GM18505 (cell line): ENCODE data around the gene PPP1R3E.
"Not testable (repeated sequence)": the region's sequence is repeated elsewhere in the genome, so short reads cannot be mapped to it uniquely, and the experiment has no call there.

Experiments
- ATAC-seq: cut with Tn5 transposase; IDR thresholded peaks from one replicate; pipeline ENCODE4 v1.9.1; 2021; ENCODE audit not compliant: unreplicated experiment
- POLR2A ChIP-seq: IDR thresholded peaks from 4 replicates; pipeline ENCODE4 v1.6.1; 2011; ENCODE audit warnings: borderline replicate concordance; ENCODE audit not compliant: insufficient read depth, insufficient read length; ENCODE audit errors: extremely low read depth

The PPP1R3E gene

DNA sequence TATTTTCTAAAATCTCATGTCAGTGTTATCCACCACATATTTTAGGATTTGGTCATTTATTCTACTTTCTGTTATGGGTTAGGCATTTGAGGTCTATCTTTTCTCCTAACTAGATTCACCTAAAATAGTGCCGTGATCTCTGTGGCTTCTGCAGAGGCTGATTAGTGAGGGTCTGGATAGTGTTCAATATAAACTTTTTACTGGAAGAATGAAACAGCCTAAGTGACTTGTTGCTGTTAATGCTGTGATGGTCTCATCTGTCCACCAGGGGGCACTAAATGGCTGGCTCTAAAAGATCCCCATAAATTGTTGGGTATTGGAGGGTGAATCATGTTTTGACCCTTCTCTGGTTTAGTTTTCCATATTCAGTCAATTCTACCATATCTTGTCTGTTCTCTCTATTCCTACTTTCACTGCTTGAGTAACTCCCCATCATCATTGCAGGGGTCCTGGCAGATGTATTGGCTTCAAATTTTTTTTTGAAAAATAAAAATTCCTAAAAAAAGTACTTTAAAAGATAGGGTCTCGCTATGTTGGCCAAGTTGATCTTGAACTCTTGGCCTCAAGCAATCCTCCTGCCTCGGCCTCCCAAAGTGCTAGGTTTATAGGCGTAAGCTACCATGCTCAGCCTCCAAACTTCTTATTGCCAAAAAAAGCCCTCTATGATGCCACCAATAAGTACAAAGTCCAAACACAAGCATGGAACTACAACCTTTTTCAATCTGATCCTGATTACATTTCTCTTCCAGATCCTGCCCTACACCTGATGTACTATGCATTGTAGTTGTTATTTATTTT, 25.5 kb upstream of the PPP1R3E start:
- peak; percentile 24 for TF ChIP-seq POLR2A
- ATAC-seq: no peak

- ATAC-seq: no peak
- peak; percentile 49 for TF ChIP-seq POLR2A
Measured at GRCh38 chr14:23326491-23327332, 24.1 kb upstream of the PPP1R3E start.

GRCh38 chr14:23325746-23326145, 23.1 kb upstream of the PPP1R3E start:
- ATAC-seq: not testable (repeated sequence)

- no peak for TF ChIP-seq POLR2A
Measured at GRCh38 chr14:23324993-23325392, 22.3 kb upstream of the PPP1R3E start.

DNA sequence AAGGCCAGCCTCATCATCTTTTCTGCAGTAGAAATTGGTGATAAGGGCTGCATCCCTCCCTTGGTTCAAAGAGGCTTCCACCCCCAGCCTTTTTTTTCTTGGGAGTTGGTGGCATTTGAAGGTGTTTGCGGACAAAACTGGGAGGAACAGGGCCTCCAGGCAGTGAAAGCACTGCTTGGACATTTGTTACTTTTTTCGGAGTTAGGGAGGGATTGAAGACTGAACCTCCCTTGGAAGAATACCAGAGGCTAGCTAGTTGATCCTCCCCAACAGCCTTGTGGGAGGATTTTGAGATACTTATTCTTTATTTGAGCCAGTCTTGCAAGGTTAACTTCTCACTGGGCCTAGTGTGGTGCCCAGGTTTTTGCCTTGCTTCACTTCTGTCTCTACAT, 21.8 kb upstream of the PPP1R3E start:
- TF ChIP-seq POLR2A: no peak
- no peak for ATAC-seq

More at GRCh38 chr14:23324993-23325392, 22.3 kb upstream of the PPP1R3E start:
- no peak for ATAC-seq

GRCh38 chr14:23323838-23324454, 21.3 kb upstream of the PPP1R3E start:
- no peak for TF ChIP-seq POLR2A
- ATAC-seq: no peak

DNA sequence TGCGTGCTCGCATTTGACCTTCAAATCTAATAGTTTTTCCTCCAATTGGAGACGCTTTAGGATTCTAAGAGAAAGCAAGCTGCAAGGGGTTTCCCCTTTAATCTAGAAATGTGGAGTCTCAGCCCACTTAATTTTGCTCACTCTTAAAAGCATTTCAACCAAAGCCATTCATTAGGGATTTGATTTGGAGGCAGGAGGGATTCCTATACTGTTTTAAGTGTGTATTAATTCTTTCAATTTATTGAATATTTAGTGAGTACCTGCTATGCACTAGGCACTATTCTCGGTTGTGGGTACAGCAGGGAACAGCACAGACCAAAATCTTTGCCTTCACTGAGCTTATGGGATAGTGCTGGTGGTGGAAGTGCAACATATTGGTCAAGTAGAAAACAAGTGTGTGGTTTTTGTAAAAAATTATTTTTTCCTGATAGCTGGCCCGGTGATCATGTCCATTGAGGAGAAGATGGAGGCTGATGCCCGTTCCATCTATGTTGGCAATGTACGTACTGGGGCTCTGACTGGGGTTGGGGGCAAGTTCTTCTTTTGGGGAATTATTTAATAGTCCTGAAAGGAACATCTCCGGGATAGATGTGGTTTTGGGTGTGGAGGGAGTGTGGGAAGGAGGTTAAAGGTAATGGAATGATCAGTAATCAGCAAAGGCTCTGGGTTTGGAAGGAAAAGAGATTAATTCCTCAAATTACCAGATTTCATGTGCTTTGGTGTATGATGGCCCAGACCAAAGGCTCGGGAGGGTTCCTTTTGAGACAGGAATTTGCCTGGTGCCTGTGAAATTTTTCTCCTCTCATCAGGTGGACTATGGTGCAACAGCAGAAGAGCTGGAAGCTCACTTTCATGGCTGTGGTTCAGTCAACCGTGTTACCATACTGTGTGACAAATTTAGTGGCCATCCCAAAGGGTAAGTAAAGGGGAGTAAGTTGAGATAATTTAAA, 20.2 kb upstream of the PPP1R3E start:
- ATAC-seq: no peak
- no peak for TF ChIP-seq POLR2A

GRCh38 chr14:23321572-23322547, 19.2 kb upstream of the PPP1R3E start:
- peak; percentile 16 for ATAC-seq
- no peak for TF ChIP-seq POLR2A

DNA sequence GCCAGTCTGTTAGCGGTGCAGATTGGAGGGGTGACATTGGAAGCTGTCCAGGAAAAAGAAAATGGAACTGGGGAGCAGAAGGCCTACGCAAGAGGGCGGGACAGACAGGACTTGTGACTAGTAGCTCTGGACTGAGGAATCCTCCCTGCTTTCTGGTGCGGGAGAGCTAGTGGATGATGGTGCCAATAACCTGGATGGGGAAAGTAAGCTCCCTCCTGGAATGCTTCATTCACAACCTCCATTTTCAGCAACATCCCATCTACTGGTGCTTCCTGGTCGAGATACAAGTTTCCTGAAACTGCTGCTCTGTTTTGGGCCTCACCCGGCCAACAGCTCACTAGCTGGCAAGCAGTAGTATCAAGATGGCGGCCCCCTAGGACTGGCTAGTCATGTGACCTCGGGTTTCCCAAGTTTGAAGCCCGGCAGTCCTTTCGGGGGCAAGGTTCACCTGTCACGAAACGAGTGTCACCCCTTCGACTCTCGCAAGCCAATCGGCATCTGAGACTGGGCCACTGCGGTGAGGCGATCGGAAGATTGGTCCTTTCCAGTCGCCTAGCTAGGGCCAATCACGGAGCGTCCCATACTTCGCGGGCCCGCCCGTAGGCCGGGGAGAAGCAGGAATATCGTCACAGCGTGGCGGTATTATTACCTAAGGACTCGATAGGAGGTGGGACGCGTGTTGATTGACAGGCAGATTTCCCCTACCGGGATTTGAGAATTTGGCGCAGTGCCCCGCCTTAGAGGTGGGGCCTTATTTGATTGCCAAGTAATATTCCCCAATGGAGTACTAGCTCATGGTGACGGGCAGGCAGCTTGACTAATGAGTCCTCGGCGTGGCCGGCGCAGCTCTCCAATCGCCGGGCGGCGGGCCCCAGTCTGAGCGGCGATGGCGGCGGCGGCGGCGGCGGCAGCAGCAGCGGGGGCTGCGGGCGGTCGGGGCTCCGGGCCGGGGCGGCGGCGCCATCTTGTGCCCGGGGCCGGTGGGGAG, 18.2 kb upstream of the PPP1R3E start, which contains the start of gene PABPN1:
Gene PABPN1, plus strand, starts transcription at position 874 of the 988 bp plus-strand sequence. Its CDS starts 13 bp downstream, at position 887.
- peak; percentile 69 for TF ChIP-seq POLR2A
- ATAC-seq: peak; percentile 85

GRCh38 chr14:23319746-23320583, 17.3 kb upstream of the PPP1R3E start:
- TF ChIP-seq POLR2A: no peak
- no peak for ATAC-seq
